Naive B cell (primary cell): ENCODE results near the gene NUP98. TPM values are rescaled to one million over a fixed set of nuclear protein-coding genes. Genes with fewer than 3 reads are reported as not detected.
"Not testable (repeated sequence)": the region's sequence is repeated elsewhere in the genome, so short reads cannot be mapped to it uniquely, and the experiment has no call there.

Experiments used
- ATAC-seq, 2 donors: fragments of 150-1000 bp; cut with Tn5 transposase; 2 replicates each; pipeline ENCODE4 v1.10.0; 2021; ENCODE audit warnings: low read depth in 2 of 2, mild to moderate bottlenecking in 2 of 2, moderate library complexity in 2 of 2
- DNase-seq: peaks from one replicate; pipeline ENCODE4 v3.0.0; 2022
- H3K27ac Mint-ChIP-seq, 6 donors: one replicate each; pipeline ENCODE4 v1.8.0; 2020 to 2022; ENCODE audit warnings: mild to moderate bottlenecking in 6 of 6, mixed read lengths in 6 of 6, moderate library complexity in 5 of 6, inconsistent platforms in 2 of 6
- H3K27me3 Mint-ChIP-seq, 3 donors: one replicate each; pipeline ENCODE4 v1.8.0; 2021 to 2022; ENCODE audit warnings: mixed read lengths in 3 of 3, mild to moderate bottlenecking in 1 of 3
- H3K36me3 Mint-ChIP-seq, 2 donors: one replicate each; pipeline ENCODE4 v1.8.0; 2020 to 2022; ENCODE audit warnings: mixed read lengths in 2 of 2, inconsistent platforms in 1 of 2, mild to moderate bottlenecking in 1 of 2
- H3K4me1 Mint-ChIP-seq, 3 donors: one replicate each; pipeline ENCODE4 v1.8.0; 2020 to 2022; ENCODE audit warnings: mixed read lengths in 3 of 3, inconsistent platforms in 1 of 3, mild to moderate bottlenecking in 1 of 3, moderate library complexity in 1 of 3
- H3K4me3 Mint-ChIP-seq, 8 donors: one replicate each; pipeline ENCODE4 v1.8.0; 2020 to 2022; ENCODE audit warnings: mild to moderate bottlenecking in 8 of 8, mixed read lengths in 8 of 8, moderate library complexity in 8 of 8, inconsistent platforms in 2 of 8
- H3K9me3 Mint-ChIP-seq, 7 donors: one replicate each; pipeline ENCODE4 v1.8.0; 2020 to 2022; ENCODE audit warnings: mixed read lengths in 7 of 7, mild to moderate bottlenecking in 5 of 7, inconsistent platforms in 2 of 7, moderate library complexity in 1 of 7
- polyA plus RNA-seq, 6 donors: library from polyadenylated mRNA; unstranded; fragments of 300-500 nt; fragmentation: Illumina TruSeq; gene quantifications; one replicate each; pipeline ENCODE4 v1.2.3, GENCODE V29; 2021; ENCODE audit warnings: low read depth in 6 of 6

Gene NUP98
- polyA plus RNA-seq, 6 donors from 2014 or later: 29.4 to 57.0 (median 38.7) TPM

GRCh38 chr11:3823762-3824506 lies 26.6 kb upstream of the NUP98 start:
- H3K9me3 Mint-ChIP-seq: no peaks in the 10 kb centered on the region
- H3K4me1 Mint-ChIP-seq: peaks cover 19 to 37% (median 23%) of the 10 kb centered on the region in 3 donors
- peak overlapping the region in 1 of 8 donors; percentile 51 for H3K4me3 Mint-ChIP-seq

GRCh38 chr11:3823303-3823702 lies 25.9 kb upstream of the NUP98 start:
- H3K27ac Mint-ChIP-seq: peak overlapping the region in 3 of 6 donors; percentile 44 to 84 (median 59)
- peaks cover 5 to 8% of the 10 kb centered on the region in 2 donors for H3K36me3 Mint-ChIP-seq
- peak overlapping the region in 1 of 8 donors; percentile 51 for H3K4me3 Mint-ChIP-seq
- peaks cover 20 to 37% (median 23%) of the 10 kb centered on the region in 3 donors for H3K4me1 Mint-ChIP-seq
- H3K9me3 Mint-ChIP-seq: no peaks in the 10 kb centered on the region
- H3K27me3 Mint-ChIP-seq: no peaks in the 10 kb centered on the region
- ATAC-seq (no peak), DNase-seq (no peak)

More at GRCh38 chr11:3823762-3824506, 26.6 kb upstream of the NUP98 start:
- no peaks in the 10 kb centered on the region for H3K27me3 Mint-ChIP-seq
- H3K36me3 Mint-ChIP-seq: peaks cover 5 to 8% of the 10 kb centered on the region in 2 donors
- no peak for DNase-seq
- H3K27ac Mint-ChIP-seq: peak overlapping the region in 3 of 6 donors; percentile 59 to 93 (median 84)
- ATAC-seq: no peak

- Mint-ChIP-seq H3K4me3 (no peak overlapping the region), H3K27me3 (no peaks in the 10 kb centered on the region), H3K27ac (no peak overlapping the region), H3K4me1 (peaks cover 22 to 32% (median 23%) of the 10 kb centered on the region in 3 donors), H3K36me3 (peaks cover under 1 to 5% of the 10 kb centered on the region in 2 donors), H3K9me3 (no peaks in the 10 kb centered on the region)
- ATAC-seq: no peak
- DNase-seq: no peak
Observed at GRCh38 chr11:3822312-3822711, 25.0 kb upstream of the NUP98 start.

DNA sequence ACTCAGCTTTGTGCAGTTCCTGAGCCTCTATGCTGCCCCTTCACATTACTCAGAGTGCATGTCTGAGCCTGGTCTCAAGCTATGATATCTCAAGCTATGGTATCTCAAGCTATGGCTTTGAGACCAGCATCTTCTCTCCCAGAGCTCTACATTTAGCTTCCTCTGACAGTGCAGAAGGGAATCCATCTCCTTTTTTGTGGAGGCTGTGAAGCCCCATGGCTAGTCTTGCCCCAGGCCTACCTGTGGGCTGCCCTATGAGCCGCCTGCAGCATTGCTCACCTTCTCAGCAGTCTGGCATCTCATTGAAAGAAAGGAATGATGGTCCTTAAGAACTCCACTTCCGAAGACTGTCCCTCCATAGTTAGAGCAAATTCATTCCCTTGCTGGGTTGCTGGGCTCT lies 23.6 kb upstream of the NUP98 start:
- no peak for ATAC-seq

DNA sequence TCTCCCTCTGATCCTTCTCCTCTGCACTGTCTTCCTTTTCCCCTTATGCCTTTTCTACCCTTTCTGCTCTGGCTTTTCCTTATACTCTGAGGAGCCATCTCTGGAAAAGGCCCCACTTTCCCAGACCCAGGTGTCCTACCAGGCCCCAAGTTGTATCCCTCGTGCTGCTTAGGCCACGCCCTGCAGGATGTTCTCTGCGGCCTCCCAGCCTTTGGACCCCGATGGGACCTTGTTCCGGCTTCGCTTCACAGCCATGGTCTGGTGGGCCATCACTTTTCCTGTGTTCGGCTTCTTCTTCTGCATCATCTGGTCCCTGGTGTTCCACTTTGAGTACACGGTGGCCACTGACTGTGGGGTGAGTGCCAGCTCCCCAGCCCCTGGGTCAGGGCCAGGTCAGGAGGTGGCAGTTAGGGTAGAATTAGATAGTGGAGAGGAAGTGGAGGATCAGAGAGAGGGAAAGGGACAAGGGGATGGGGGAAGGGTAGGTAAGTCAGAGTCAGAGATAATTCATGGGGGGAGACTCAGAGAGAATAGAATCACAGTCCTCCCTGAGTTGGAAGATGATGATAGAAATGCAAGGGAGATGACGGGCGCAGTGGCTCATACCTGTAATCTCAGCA lies 19.9 kb upstream of the NUP98 start:
- Mint-ChIP-seq H3K36me3 (no peaks in the 10 kb centered on the region), H3K9me3 (no peaks in the 10 kb centered on the region), H3K27me3 (no peaks in the 10 kb centered on the region), H3K4me3 (no peak overlapping the region), H3K27ac (peak overlapping the region in 2 of 6 donors; percentile 20 to 42), H3K4me1 (peaks cover 0 to 7% (median 0%) of the 10 kb centered on the region in 3 donors)
- ATAC-seq (no peak), DNase-seq (no peak)

More for the DNA sequence above, 23.6 kb upstream of the NUP98 start:
- Mint-ChIP-seq H3K27ac (peak overlapping the region in 3 of 6 donors; percentile 14 to 68 (median 53)), H3K36me3 (no peaks in the 10 kb centered on the region), H3K27me3 (no peaks in the 10 kb centered on the region), H3K4me1 (peaks cover 19 to 27% (median 23%) of the 10 kb centered on the region in 3 donors), H3K9me3 (no peaks in the 10 kb centered on the region), H3K4me3 (no peak overlapping the region)
- no peak for DNase-seq

GRCh38 chr11:3816673-3817072 lies 19.3 kb upstream of the NUP98 start:
- Mint-ChIP-seq H3K9me3 (no peaks in the 10 kb centered on the region), H3K4me3 (no peak overlapping the region), H3K27ac (no peak overlapping the region), H3K27me3 (no peaks in the 10 kb centered on the region), H3K36me3 (no peaks in the 10 kb centered on the region), H3K4me1 (peaks cover 0 to 7% (median 0%) of the 10 kb centered on the region in 3 donors)
- DNase-seq (no peak), ATAC-seq (no peak)

DNA sequence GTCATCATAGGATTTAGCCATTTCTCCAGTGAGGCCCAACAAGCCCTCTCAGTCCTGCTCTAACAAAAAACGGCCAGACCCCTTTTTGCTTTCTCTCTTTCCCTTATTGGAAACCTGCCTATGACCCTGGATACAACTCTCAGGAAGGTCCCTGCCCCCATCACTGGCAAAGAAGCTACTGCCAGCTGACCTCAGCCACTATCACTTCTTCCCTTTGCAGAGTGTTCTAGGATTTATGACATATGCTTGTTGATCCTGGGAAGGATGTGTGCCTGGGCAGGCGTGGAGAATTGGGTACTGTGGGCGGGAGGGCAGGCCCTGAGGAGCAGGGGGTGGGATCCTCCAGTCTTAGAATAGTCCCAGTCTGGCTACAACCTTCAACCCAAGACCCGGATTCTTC lies 18.5 kb upstream of the NUP98 start:
- Mint-ChIP-seq H3K4me1 (peaks cover 0 to 7% (median 0%) of the 10 kb centered on the region in 3 donors), H3K9me3 (no peaks in the 10 kb centered on the region), H3K27ac (peak overlapping the region in 2 of 6 donors; percentile 21 to 40), H3K27me3 (no peaks in the 10 kb centered on the region), H3K36me3 (no peaks in the 10 kb centered on the region), H3K4me3 (no peak overlapping the region)
- DNase-seq (no peak), ATAC-seq (no peak)

GRCh38 chr11:3814832-3815231 lies 17.5 kb upstream of the NUP98 start:
- H3K27me3 Mint-ChIP-seq, H3K9me3 Mint-ChIP-seq, H3K4me3 Mint-ChIP-seq, H3K4me1 Mint-ChIP-seq, H3K36me3 Mint-ChIP-seq, DNase-seq, ATAC-seq: not testable (repeated sequence)
- H3K27ac Mint-ChIP-seq: peak overlapping the region in 1 of 6 donors; percentile 95

DNA sequence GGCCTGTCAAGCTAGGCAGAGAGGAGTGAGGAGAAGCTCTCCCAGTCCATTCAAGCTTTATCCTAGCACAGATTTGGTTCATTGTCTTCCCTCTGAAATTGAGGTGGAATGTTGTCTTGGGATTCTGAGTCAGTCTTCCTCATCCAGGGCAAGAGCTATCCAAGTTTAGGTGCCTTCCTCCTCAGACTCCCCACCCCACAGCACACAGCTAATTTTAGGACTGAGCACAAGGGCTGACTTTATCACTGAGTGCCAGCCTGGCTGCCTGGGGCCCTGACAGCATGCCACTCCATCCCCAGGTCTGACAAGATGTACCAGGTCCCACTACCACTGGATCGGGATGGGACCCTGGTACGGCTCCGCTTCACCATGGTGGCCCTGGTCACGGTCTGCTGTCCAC lies 13.6 kb upstream of the NUP98 start:
- Mint-ChIP-seq H3K36me3 (no peaks in the 10 kb centered on the region), H3K9me3 (no peaks in the 10 kb centered on the region), H3K4me1 (peaks cover 12 to 23% (median 19%) of the 10 kb centered on the region in 3 donors), H3K27ac (no peak overlapping the region), H3K4me3 (peak overlapping the region in 1 of 8 donors; percentile 3), H3K27me3 (no peaks in the 10 kb centered on the region)
- ATAC-seq: no peak
- no peak for DNase-seq

DNA sequence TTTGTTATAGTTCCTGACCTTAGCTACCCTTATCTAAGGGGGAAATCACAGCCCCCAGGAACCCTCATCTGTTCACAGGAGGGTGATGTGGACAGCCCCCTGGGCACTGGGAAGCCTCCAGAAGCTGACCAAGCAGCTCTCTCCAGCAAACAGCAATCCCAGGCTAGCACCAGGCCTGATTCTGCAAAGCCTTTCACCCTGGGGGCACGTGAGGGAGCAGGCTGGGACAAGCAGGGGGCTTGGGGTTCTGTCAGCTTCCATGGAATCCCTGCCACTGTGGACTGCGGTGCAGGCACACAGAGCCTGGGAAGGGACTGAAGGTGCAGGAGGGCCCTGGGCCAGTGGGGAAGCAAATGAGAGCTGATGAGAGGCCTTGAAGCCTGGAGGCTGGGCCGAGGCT lies 13.1 kb upstream of the NUP98 start:
- Mint-ChIP-seq H3K27me3 (no peaks in the 10 kb centered on the region), H3K27ac (no peak overlapping the region), H3K4me3 (peak overlapping the region in 1 of 8 donors; percentile 70), H3K4me1 (peaks cover 12 to 23% (median 19%) of the 10 kb centered on the region in 3 donors), H3K9me3 (no peaks in the 10 kb centered on the region), H3K36me3 (no peaks in the 10 kb centered on the region)
- ATAC-seq (no peak), DNase-seq (no peak)

DNA sequence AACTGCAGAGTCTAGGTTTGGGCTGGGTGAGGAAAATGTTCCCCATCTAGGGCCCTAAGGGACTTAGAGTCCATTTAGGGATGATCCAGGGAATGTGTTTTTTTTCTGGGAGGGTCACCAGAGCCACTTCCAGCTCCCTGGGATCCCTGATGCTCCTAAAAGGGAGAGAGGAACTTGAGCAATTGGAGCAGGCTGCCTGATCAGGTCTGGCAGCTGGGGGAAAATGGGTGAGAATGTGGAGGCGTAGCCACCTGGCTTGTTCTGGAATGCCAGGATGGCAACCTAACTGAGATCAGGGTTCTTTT lies 12.2 kb upstream of the NUP98 start:
- ATAC-seq (no peak), DNase-seq (no peak)
- Mint-ChIP-seq H3K4me3 (peak overlapping the region in 3 of 8 donors; percentile 39 to 97 (median 70)), H3K4me1 (peaks cover 12 to 23% (median 19%) of the 10 kb centered on the region in 3 donors), H3K36me3 (no peaks in the 10 kb centered on the region), H3K9me3 (no peaks in the 10 kb centered on the region), H3K27me3 (no peaks in the 10 kb centered on the region), H3K27ac (peak overlapping the region in 1 of 6 donors; percentile 71)

DNA sequence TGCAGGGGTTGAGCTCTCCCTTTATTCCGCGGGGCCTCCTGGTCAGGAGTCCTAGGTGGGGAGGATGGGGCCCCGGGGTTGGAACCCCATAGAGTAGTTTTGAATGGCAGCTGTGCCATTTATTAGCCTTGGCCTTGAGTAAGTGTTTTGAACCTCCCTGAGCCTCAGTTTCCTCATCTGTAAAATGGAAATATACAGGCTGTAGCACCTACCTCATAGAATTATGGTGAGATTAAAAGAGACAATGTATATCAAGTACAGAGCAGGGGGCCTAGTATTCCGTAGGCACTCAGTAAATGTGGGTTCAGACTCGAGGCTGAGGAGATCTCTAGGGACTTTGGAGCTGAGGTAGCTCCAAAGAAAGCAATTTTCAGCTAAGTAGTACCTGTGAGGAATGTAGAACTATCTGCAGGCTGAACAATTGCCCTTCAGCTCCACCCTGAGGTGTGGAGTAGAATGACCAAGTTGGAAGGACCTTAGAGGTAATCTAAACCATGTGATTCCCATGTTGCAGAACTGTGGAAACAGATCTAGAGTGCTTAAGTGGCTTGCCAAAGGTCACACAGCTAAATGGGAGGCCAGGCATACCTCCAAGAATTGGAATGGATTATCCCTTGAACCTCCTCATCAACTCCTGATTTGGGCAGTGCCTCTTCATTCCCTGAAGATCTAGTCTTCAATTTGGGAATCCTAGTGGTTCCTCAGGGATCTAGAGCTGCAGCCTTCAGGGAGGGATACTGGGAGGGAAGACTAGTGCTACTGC lies 11.7 kb upstream of the NUP98 start:
- no peaks in the 10 kb centered on the region for H3K36me3 Mint-ChIP-seq
- H3K4me1 Mint-ChIP-seq: peaks cover 12 to 23% (median 19%) of the 10 kb centered on the region in 3 donors
- no peaks in the 10 kb centered on the region for H3K9me3 Mint-ChIP-seq
- H3K27ac Mint-ChIP-seq: peak overlapping the region in 5 of 6 donors; percentile 58 to 94 (median 72)
- ATAC-seq (peak; percentile 86 to 87), DNase-seq (peak; percentile 56)
- peak overlapping the region; percentile 87 to 99 (median 98) for H3K4me3 Mint-ChIP-seq
- no peaks in the 10 kb centered on the region for H3K27me3 Mint-ChIP-seq
